SK-N-SH (cell line): ENCODE measurements around the gene IDH2.

ENCODE experiments used
- CHD2 ChIP-seq: fragments of 150-350 bp; IDR thresholded peaks from 2 replicates; pipeline ENCODE4 v1.6.1; 2018; ENCODE audit warnings: low read length; ENCODE audit not compliant: partially characterized antibody
- CTCF ChIP-seq: fragments of 200-600 bp; sonication (generic); IDR thresholded peaks from 2 replicates; pipeline ENCODE4 v1.6.1; 2017; ENCODE audit warnings: antibody characterized with exemption, mild to moderate bottlenecking, moderate library complexity
- EP300 ChIP-seq, 2 experiments: IDR thresholded peaks; 2 replicates each; pipeline versions ENCODE4 v1.4.0 to v1.6.1; 2012; ENCODE audit warnings: borderline replicate concordance in 1 of 2, low read depth in 1 of 2, low read length in 1 of 2
- GABPA ChIP-seq: IDR thresholded peaks from 2 replicates; pipeline ENCODE4 v1.4.0; 2012; ENCODE audit warnings: low read depth, mild to moderate bottlenecking
- MAX ChIP-seq: IDR thresholded peaks from 2 replicates; pipeline ENCODE4 v1.4.0; 2012; ENCODE audit warnings: low read depth
- MXI1 ChIP-seq: IDR thresholded peaks from 2 replicates; pipeline ENCODE4 v1.6.1; 2012; ENCODE audit warnings: mild to moderate bottlenecking, low read depth, low read length, improper control_type of control experiment
- RXRA ChIP-seq: IDR thresholded peaks from 2 replicates; pipeline ENCODE4 v1.4.0; 2012; ENCODE audit warnings: low read depth, mild to moderate bottlenecking, borderline replicate concordance
- TAF1 ChIP-seq: IDR thresholded peaks from 2 replicates; pipeline ENCODE4 v1.6.1; 2012; ENCODE audit warnings: low read depth, mild to moderate bottlenecking, low read length, moderate library complexity, borderline replicate concordance
- USF2 ChIP-seq: fragments of 150-350 bp; IDR thresholded peaks from 2 replicates; pipeline ENCODE4 v1.6.1; 2017; ENCODE audit warnings: antibody characterized with exemption, low read length, low read depth, borderline replicate concordance

GRCh38 chr15:90056529-90056928 lies 45.7 kb downstream of the IDH2 start:
- no peak for TF ChIP-seq GABPA
- TF ChIP-seq CTCF = no peak
- no peak for TF ChIP-seq TAF1
- no peak for TF ChIP-seq EP300 (IDR thresholded peaks at IDR 0.05; ENCODE audit: borderline replicate concordance in 1 of 2, low read depth in 1 of 2, low read length in 1 of 2)
- no peak for TF ChIP-seq RXRA
- TF ChIP-seq MXI1 = no peak
- no peak for TF ChIP-seq CHD2
- TF ChIP-seq USF2 = no peak
- TF ChIP-seq MAX = no peak
